DND-41 (cell line): ENCODE results near the gene RTN1.

Experiments used
- ATAC-seq: fragments of 200-7000 bp; cut with Tn5 transposase; 3 replicates; pipeline ENCODE4 v1.9.1; 2021; ENCODE audit warnings: low read depth; ENCODE audit not compliant: insufficient read depth
- DNase-seq: peaks from one replicate; pipeline ENCODE4 v3.0.0-alpha.2; 2020
- H2AFZ ChIP-seq: 2 replicates; pipeline ENCODE4 v1.6.0; 2012; ENCODE audit warnings: low read depth, low read length
- H3K27ac ChIP-seq: 2 replicates; pipeline ENCODE4 v1.5.1; 2012; ENCODE audit warnings: low read length, inconsistent platforms
- H3K27me3 ChIP-seq: fragments of 200-600 bp; sonication (generic); 2 replicates; pipeline ENCODE4 v1.6.0; 2012; ENCODE audit warnings: low read length, mild to moderate bottlenecking, inconsistent platforms; ENCODE audit not compliant: insufficient read depth, poor library complexity
- H3K36me3 ChIP-seq: 2 replicates; pipeline ENCODE4 v1.5.1; 2012; ENCODE audit warnings: low read length, inconsistent platforms; ENCODE audit not compliant: insufficient read depth
- H3K4me1 ChIP-seq: 2 replicates; pipeline ENCODE4 v1.5.1; 2012; ENCODE audit warnings: mild to moderate bottlenecking, low read length; ENCODE audit not compliant: insufficient read depth
- H3K4me2 ChIP-seq: 2 replicates; pipeline ENCODE4 v1.6.0; 2012; ENCODE audit warnings: mild to moderate bottlenecking, moderate library complexity, low read length, inconsistent platforms; ENCODE audit not compliant: insufficient read depth
- H3K4me3 ChIP-seq, 2 experiments: fragments of 200-600 bp in 1 of 2; shearing (Covaris generic) in 1 of 2; 2 replicates each; pipeline ENCODE4 v1.5.1; 2012 to 2016; ENCODE audit warnings: inconsistent platforms in 2 of 2, low read length in 2 of 2, mild to moderate bottlenecking in 2 of 2, low read depth in 1 of 2, moderate library complexity in 1 of 2
- H3K79me2 ChIP-seq: 2 replicates; pipeline ENCODE4 v1.6.0; 2012; ENCODE audit warnings: low read length, inconsistent platforms; ENCODE audit not compliant: insufficient read depth
- H3K9ac ChIP-seq: 2 replicates; pipeline ENCODE4 v1.6.0; 2012; ENCODE audit warnings: low read depth, mild to moderate bottlenecking, inconsistent platforms, low read length, moderate library complexity
- H3K9me3 ChIP-seq: 2 replicates; pipeline ENCODE4 v1.5.1; 2012; ENCODE audit warnings: low read length, moderate library complexity, mild to moderate bottlenecking, inconsistent platforms; ENCODE audit not compliant: insufficient read depth, severe bottlenecking
- H4K20me1 ChIP-seq: 2 replicates; pipeline ENCODE4 v1.6.0; 2012; ENCODE audit warnings: low read length; ENCODE audit not compliant: insufficient read depth
- CTCF ChIP-seq: IDR thresholded peaks from 2 replicates; pipeline ENCODE4 v1.5.1; 2012; ENCODE audit warnings: borderline replicate concordance, low read length, moderate library complexity, mild to moderate bottlenecking; ENCODE audit not compliant: poor library complexity, severe bottlenecking; ENCODE audit errors: extremely low read depth
- EZH2 ChIP-seq: IDR thresholded peaks from 3 replicates; pipeline ENCODE4 v1.6.1; 2012; ENCODE audit warnings: borderline replicate concordance, low read depth, mild to moderate bottlenecking, moderate library complexity, low read length, inconsistent platforms; ENCODE audit not compliant: severe bottlenecking

The RTN1 gene

GRCh38 chr14:59845245-59845644, 25.3 kb downstream of the RTN1 start:
- Histone ChIP-seq H2AFZ (no peak overlapping the region), H3K9ac (no peak overlapping the region), H3K4me3 (no peak overlapping the region), H3K36me3 (no peaks in the 10 kb centered on the region), H4K20me1 (no peaks in the 10 kb centered on the region), H3K27ac (no peak overlapping the region), H3K4me1 (no peaks in the 10 kb centered on the region), H3K79me2 (no peaks in the 10 kb centered on the region), H3K9me3 (no peaks in the 10 kb centered on the region), H3K27me3 (peaks cover 3% of the 10 kb centered on the region), H3K4me2 (no peak overlapping the region)
- DNase-seq (no peak), ATAC-seq (no peak)
- TF ChIP-seq CTCF (no peak), EZH2 (no peak)

- Histone ChIP-seq H3K36me3 (no peaks in the 10 kb centered on the region), H2AFZ (no peak overlapping the region), H3K27ac (no peak overlapping the region), H3K79me2 (no peaks in the 10 kb centered on the region), H3K4me3 (no peak overlapping the region), H4K20me1 (no peaks in the 10 kb centered on the region), H3K4me2 (no peak overlapping the region), H3K27me3 (peaks cover 3% of the 10 kb centered on the region), H3K9me3 (no peaks in the 10 kb centered on the region), H3K4me1 (no peaks in the 10 kb centered on the region), H3K9ac (no peak overlapping the region)
- ATAC-seq (no peak), DNase-seq (no peak)
- TF ChIP-seq CTCF (no peak), EZH2 (no peak)
These were observed 26.3 kb downstream of the RTN1 start for GRCh38 chr14:59844186-59844812.

- Histone ChIP-seq H3K4me2 (no peak overlapping the region), H3K9me3 (no peaks in the 10 kb centered on the region), H3K79me2 (no peaks in the 10 kb centered on the region), H2AFZ (no peak overlapping the region), H3K36me3 (no peaks in the 10 kb centered on the region), H3K27me3 (no peaks in the 10 kb centered on the region), H3K27ac (no peak overlapping the region), H4K20me1 (no peaks in the 10 kb centered on the region), H3K9ac (no peak overlapping the region), H3K4me3 (no peak overlapping the region), H3K4me1 (no peaks in the 10 kb centered on the region)
- ATAC-seq (no peak), DNase-seq (no peak)
- no peak for TF ChIP-seq EZH2
- no peak for TF ChIP-seq CTCF
These were observed 34.5 kb downstream of the RTN1 start for GRCh38 chr14:59836116-59836515.
